Caco-2 (cell line): ENCODE data around the gene ZNF469. TPM values are rescaled to one million over a fixed set of nuclear protein-coding genes. Genes with fewer than 3 reads are reported as not detected.

Experiments used
- BruUV-seq: library from RNA; stranded (reverse); fragments of 400-500 nt; replicated peaks from 2 replicates; lab custom pipeline; 2021; lab: Mats Ljungman, UMichigan
- CTCF ChIA-PET: fragments of 300-600 bp; sonication (Branson Sonifier 250); formaldehyde crosslinking; loops from one replicate; lab custom pipeline; 2022; ENCODE audit warnings: antibody characterized with exemption; lab: Charles Lee
- POLR2A ChIA-PET: fragments of 300-600 bp; sonication (Branson Sonifier 250); formaldehyde crosslinking; loops from one replicate; lab custom pipeline; 2022; ENCODE audit warnings: antibody characterized with exemption; lab: Charles Lee
- DNase-seq, 2 experiments: peaks; one replicate each; pipeline versions ENCODE4 v3.0.0 to v3.0.0-alpha.2; 2020 to 2022
- H3K27me3 ChIP-seq: replicated peaks from 2 replicates; pipeline ENCODE4 v1.6.0; 2011; ENCODE audit warnings: low read length; ENCODE audit not compliant: control insufficient read depth, insufficient read depth
- H3K36me3 ChIP-seq: 2 replicates; pipeline ENCODE4 v1.5.1; 2011; ENCODE audit warnings: low read length; ENCODE audit not compliant: control insufficient read depth, insufficient read depth
- H3K4me1 ChIP-seq: fragments of 250-450 bp; sonication (Bioruptor Pico); 2 replicates; pipeline ENCODE4 v1.5.1; 2020; ENCODE audit warnings: mild to moderate bottlenecking
- H3K4me3 ChIP-seq: 2 replicates; pipeline ENCODE4 v1.5.1; 2011; ENCODE audit warnings: low read depth, mild to moderate bottlenecking, control low read depth, low read length
- H3K9me3 ChIP-seq: fragments of 250-450 bp; sonication (Bioruptor Pico); 2 replicates; pipeline ENCODE4 v1.5.1; 2020; ENCODE audit warnings: mild to moderate bottlenecking, moderate library complexity
- H3K27ac Mint-ChIP-seq: one replicate; pipeline ENCODE4 v1.8.0; 2022; ENCODE audit warnings: mixed read lengths; ENCODE audit not compliant: unreplicated experiment
- H3K27me3 Mint-ChIP-seq: one replicate; pipeline ENCODE4 v1.8.0; 2022; ENCODE audit warnings: mixed read lengths; ENCODE audit not compliant: insufficient read depth, unreplicated experiment
- H3K36me3 Mint-ChIP-seq: one replicate; pipeline ENCODE4 v1.8.0; 2022; ENCODE audit warnings: mild to moderate bottlenecking, mixed read lengths; ENCODE audit not compliant: insufficient read depth, unreplicated experiment
- H3K4me1 Mint-ChIP-seq: one replicate; pipeline ENCODE4 v1.8.0; 2022; ENCODE audit warnings: low read depth, mixed read lengths; ENCODE audit not compliant: unreplicated experiment
- H3K4me3 Mint-ChIP-seq: one replicate; pipeline ENCODE4 v1.8.0; 2022; ENCODE audit warnings: mild to moderate bottlenecking, moderate library complexity, mixed read lengths; ENCODE audit not compliant: unreplicated experiment
- H3K9me3 Mint-ChIP-seq: one replicate; pipeline ENCODE4 v1.8.0; 2022; ENCODE audit warnings: mixed read lengths; ENCODE audit not compliant: unreplicated experiment
- intact Hi-C: fragments of 100-400 bp; cut with micrococcal nuclease; formaldehyde crosslinking; loops from one replicate; pipeline ENCODE4 v1.10.0; 2022; ENCODE audit not compliant: unreplicated experiment
- total RNA-seq: library from RNA; stranded (reverse); gene quantifications from 2 replicates; pipeline ENCODE4 v1.2.3, GENCODE V29; 2022
- TF ChIP-seq, protein P1 (sequence below), 2 experiments: fragments of 200-600 bp in 1 of 2; IDR thresholded peaks; 1 replicate in 1 of 2; 2 replicates in 1 of 2; pipeline versions ENCODE4 v1.5.1 to v1.8.0; 2011 to 2022; ENCODE audit warnings: antibody characterized with exemption in 1 of 2, control low read depth in 1 of 2, inconsistent platforms in 1 of 2, low read depth in 1 of 2, low read length in 1 of 2, mild to moderate bottlenecking in 1 of 2, moderate library complexity in 1 of 2; ENCODE audit not compliant: insufficient read depth in 1 of 2, severe bottlenecking in 1 of 2, unreplicated experiment in 1 of 2

Gene ZNF469
- total RNA-seq, 1 experiment from 2014 or later = 0.07 TPM

DNA sequence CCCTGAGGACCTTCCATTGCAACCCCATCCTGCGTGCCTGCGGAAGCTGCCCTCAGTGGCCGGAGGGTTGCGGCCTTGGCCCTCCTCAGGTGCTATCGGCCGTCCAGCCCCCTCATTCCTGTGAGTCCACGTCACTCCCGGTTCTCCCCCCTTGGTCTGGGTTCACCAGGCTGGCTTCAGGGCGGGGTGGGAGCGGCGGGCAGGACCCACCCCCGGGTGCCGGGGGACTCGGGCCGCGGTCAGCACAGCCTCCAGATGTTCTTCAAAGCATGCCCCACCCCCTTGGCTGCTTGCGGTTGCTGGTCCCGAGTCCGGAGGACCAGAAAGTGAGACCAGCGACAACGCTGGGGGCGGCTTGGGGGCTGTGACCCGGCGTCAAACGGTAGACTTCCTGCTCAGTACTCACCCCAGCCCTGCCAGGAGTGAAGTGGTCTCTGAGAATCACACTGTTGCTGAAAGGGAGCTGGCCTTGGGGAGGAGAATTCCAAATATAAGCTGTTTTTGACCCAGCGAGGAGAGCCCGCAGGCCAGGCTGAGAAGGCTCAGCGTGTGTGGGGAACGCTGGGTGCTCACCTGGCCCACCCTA is 4.5 kb downstream of the ZNF469 start:
- BruUV-seq = no TSS peak
- no peaks in the 10 kb centered on the region for H3K9me3 Mint-ChIP-seq
- peaks cover 24% of the 10 kb centered on the region for H3K27me3 Mint-ChIP-seq

GRCh38 chr16:88387941-88388627 is 5.3 kb downstream of the ZNF469 start:
- peaks cover 2% of the 10 kb centered on the region; the same call in 1 of the 2 replicates for H3K27me3 ChIP-seq
- no TSS peak for BruUV-seq
- H3K4me1 ChIP-seq = peaks cover 7% of the 10 kb centered on the region
- DNase-seq = no peak
- ChIA-PET POLR2A (interaction anchor here (0.5 kb wide), 1 partner anchor 174 kb away, joined by 4 read pairs; no protein-coding TSS in a partner anchor), CTCF (no interaction called here)
- intact Hi-C loops = no loop called here
- TF ChIP-seq, protein P1, sequence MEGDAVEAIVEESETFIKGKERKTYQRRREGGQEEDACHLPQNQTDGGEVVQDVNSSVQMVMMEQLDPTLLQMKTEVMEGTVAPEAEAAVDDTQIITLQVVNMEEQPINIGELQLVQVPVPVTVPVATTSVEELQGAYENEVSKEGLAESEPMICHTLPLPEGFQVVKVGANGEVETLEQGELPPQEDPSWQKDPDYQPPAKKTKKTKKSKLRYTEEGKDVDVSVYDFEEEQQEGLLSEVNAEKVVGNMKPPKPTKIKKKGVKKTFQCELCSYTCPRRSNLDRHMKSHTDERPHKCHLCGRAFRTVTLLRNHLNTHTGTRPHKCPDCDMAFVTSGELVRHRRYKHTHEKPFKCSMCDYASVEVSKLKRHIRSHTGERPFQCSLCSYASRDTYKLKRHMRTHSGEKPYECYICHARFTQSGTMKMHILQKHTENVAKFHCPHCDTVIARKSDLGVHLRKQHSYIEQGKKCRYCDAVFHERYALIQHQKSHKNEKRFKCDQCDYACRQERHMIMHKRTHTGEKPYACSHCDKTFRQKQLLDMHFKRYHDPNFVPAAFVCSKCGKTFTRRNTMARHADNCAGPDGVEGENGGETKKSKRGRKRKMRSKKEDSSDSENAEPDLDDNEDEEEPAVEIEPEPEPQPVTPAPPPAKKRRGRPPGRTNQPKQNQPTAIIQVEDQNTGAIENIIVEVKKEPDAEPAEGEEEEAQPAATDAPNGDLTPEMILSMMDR (IDR thresholded peaks at IDR 0.05; ENCODE audit: insufficient read depth in 1 of 2, low read depth in 1 of 2, low read length in 1 of 2, severe bottlenecking in 1 of 2, unreplicated experiment in 1 of 2) = no peak
- H3K9me3 ChIP-seq = no peaks in the 10 kb centered on the region
- no peak overlapping the region for H3K27ac Mint-ChIP-seq
- H3K4me1 Mint-ChIP-seq = no peaks in the 10 kb centered on the region
- peaks cover 27% of the 10 kb centered on the region for H3K27me3 Mint-ChIP-seq
- no peaks in the 10 kb centered on the region for H3K36me3 Mint-ChIP-seq
- H3K4me3 Mint-ChIP-seq = no peak overlapping the region
- H3K36me3 ChIP-seq = no peaks in the 10 kb centered on the region
- no peak overlapping the region for H3K4me3 ChIP-seq
- H3K9me3 Mint-ChIP-seq = no peaks in the 10 kb centered on the region

More for the DNA sequence above, 4.5 kb downstream of the ZNF469 start:
- DNase-seq = no peak
- Mint-ChIP-seq H3K4me3 (no peak overlapping the region), H3K4me1 (no peaks in the 10 kb centered on the region), H3K36me3 (no peaks in the 10 kb centered on the region), H3K27ac (no peak overlapping the region)
- H3K36me3 ChIP-seq = no peaks in the 10 kb centered on the region
- no peak overlapping the region for H3K4me3 ChIP-seq
- POLR2A ChIA-PET = no interaction called here
- TF ChIP-seq, protein P1 (IDR thresholded peaks at IDR 0.05; ENCODE audit: insufficient read depth in 1 of 2, low read depth in 1 of 2, low read length in 1 of 2, severe bottlenecking in 1 of 2, unreplicated experiment in 1 of 2) = no peak
- peaks cover 7% of the 10 kb centered on the region for H3K4me1 ChIP-seq
- H3K27me3 ChIP-seq = peaks cover 2% of the 10 kb centered on the region; the same call in 1 of the 2 replicates
- CTCF ChIA-PET = no interaction called here
- no peaks in the 10 kb centered on the region for H3K9me3 ChIP-seq
- intact Hi-C loops = no loop called here

DNA sequence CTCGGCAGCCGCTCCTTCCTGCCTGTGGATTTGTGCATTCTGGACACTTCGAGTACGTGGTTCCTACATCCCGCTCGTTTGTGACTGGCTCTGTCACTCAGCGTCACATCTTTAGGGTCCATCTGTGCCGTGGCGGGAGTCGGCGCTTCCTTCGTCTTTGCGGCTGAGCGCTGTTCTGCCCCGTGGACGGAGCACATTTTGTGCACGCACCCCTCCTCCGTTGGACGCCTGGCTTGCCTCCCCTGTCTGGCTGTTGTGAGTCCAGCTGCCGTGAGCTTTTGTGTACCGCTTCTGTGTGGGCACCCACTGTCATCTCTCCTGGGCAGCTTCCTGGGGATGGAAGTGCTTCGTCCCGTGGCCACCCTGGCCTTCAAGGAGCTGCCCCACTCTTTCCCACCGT is 6.4 kb downstream of the ZNF469 start:
- BruUV-seq = no TSS peak
- H3K4me3 Mint-ChIP-seq = no peak overlapping the region
- ChIA-PET CTCF (no interaction called here), POLR2A (interaction anchor here (0.7 kb wide), 1 partner anchor 15 kb away, joined by 5 read pairs; no protein-coding TSS in a partner anchor)
- TF ChIP-seq, protein P1 (IDR thresholded peaks at IDR 0.05; ENCODE audit: insufficient read depth in 1 of 2, low read depth in 1 of 2, low read length in 1 of 2, severe bottlenecking in 1 of 2, unreplicated experiment in 1 of 2) = no peak
- H3K27ac Mint-ChIP-seq = no peak overlapping the region
- no peak for DNase-seq
- intact Hi-C loops = no loop called here
- Histone ChIP-seq H3K9me3 (no peaks in the 10 kb centered on the region), H3K4me3 (no peak overlapping the region), H3K36me3 (no peaks in the 10 kb centered on the region), H3K27me3 (peaks cover 2% of the 10 kb centered on the region; the same call in 1 of the 2 replicates), H3K4me1 (no peaks in the 10 kb centered on the region)
- no peaks in the 10 kb centered on the region for H3K9me3 Mint-ChIP-seq
- peaks cover 26% of the 10 kb centered on the region for H3K27me3 Mint-ChIP-seq
- no peaks in the 10 kb centered on the region for H3K36me3 Mint-ChIP-seq
- no peaks in the 10 kb centered on the region for H3K4me1 Mint-ChIP-seq
